Measurements from ENCODE around the gene PCDH12. TPM values are rescaled to one million over a fixed set of nuclear protein-coding genes. Genes with fewer than 3 reads are reported as not detected.
"Not testable (repeated sequence)": the region's sequence is repeated elsewhere in the genome, so short reads cannot be mapped to it uniquely, and the experiment has no call there.

The PCDH12 gene
- total and polyA plus RNA-seq, 8 donors, result 9.8 to 42.7 (median 37.4) TPM

DNA sequence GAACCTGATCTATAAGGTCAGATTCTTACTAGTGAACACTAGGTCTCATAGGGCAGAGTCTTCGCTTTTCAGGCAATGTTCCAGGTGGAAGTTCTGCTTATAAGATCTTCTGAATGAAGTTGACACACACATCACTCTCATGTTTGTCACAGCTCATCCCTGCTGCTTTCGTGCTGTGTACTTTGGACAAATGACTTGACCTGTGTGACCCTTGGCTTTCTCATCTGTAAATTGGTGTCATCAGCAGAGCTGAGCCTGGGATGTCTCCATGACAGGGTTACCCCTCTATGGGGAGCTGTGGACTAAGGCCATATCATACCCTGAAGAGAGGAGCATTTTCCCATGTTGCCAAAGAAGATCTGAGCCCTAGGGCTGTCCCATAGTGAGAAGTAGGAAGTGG, 31.6 kb downstream of the PCDH12 start:
- Histone ChIP-seq H3K9me3 (no peaks in the 10 kb centered on the region), H3K36me3 (peaks cover 0 to 67% of the 10 kb centered on the region in 2 donors), H3K4me1 (peaks cover 0 to 58% of the 10 kb centered on the region in 2 donors), H3K27ac (no peak overlapping the region), H3K27me3 (no peaks in the 10 kb centered on the region), H3K4me3 (no peak overlapping the region)
- ATAC-seq (no peak), DNase-seq (no peak)
- intact Hi-C loops (cut with DNase I), result no loop called here
- no peak for TF ChIP-seq CTCF (IDR thresholded peaks at IDR 0.05)

DNA sequence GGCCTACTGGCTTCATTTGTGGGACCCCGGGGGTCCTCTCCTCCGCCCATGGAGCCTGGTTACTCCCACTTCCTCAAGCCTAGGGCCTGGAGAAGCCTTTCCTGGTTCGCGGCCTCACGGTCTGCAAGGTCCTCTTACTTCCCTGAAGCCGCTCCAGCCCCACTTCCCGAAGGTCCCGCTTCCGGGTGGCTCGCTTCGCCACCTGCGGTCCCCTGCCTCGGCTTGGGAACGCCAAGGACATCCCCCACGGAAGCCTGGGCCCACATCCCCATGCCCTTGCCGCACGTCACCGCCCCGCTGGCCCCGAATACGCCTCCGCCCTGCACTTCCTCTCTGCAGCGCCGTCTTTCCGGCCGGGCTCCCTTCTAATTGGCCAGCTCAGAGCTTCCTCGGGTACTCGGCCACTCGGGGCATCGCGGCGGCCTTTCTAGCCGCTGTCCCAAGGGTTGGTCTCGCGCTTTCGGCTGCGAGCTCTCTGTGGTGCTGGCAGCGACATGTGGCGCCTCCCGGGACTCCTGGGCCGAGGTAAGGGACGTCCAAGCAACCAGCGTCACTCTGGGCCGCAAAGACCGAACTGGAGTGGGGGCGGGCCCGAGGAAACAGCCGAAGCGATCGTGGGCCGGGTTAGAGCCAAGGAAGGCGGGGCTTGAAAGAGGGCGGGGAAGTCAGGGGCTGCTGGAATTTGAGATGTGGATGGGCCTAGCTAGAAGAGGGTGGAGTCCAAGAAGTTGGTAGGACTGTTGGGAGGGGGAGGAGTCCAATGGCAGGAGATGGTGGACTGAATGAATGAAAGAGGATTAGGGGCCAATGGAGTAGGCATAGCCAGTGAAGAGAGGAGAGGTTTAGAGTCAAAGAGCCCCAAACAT, 34.3 kb downstream of the PCDH12 start, which contains the start of gene DELE1:
Gene DELE1, plus strand, starts transcription at position 424 of the 866 bp plus-strand sequence. Its CDS starts 71 bp downstream, at position 495.
- ATAC-seq, result peak; percentile 99
- Histone ChIP-seq H3K27me3 (no peaks in the 10 kb centered on the region), H3K4me1 (peaks cover 0 to 51% of the 10 kb centered on the region in 2 donors), H3K4me3 (peak within 1 kb of the TSS; percentile 57 to 80), H3K9me3 (no peaks in the 10 kb centered on the region), H3K36me3 (peaks cover 0 to 40% of the 10 kb centered on the region in 2 donors), H3K27ac (peak within 1 kb of the TSS; percentile 98 to 99)
- DNase-seq, result peak; percentile 93 to 99 (median 95)
- intact Hi-C loops (cut with DNase I), result no loop called here
- TF ChIP-seq CTCF (IDR thresholded peaks at IDR 0.05), result no peak

DNA sequence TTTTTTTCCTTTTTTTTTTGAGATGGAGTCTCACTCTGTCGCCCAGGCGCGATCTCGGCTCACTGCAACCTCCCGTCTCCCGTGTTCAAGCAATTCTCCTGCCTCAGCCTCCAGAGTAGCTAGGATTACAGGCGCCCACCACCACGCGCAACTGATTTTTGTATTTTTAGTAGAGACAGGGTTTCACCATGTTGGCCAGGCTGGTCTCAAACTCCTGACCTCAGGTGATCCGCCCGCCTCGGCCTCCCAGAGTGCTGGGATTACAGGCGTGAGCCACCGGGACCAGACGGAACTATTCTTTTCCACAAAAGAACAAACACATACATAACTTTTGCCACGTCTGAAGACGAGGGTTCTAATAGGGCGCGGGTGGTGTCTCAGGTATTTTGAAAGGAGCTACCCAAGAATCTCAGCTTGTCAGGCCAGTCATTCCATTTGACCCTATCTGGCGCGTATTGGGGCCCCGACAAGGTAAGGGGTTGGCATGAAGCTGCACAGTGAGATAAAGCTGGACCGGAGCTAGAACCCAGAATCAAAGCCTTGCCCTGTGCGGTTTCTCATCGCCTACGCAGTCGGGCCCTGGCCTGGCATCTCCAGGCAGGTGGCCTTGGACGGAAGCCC, 35.1 kb downstream of the PCDH12 start:
- H3K27me3 ChIP-seq; DNase-seq; intact Hi-C loops (cut with DNase I); H3K9me3 ChIP-seq; ATAC-seq: not testable (repeated sequence)
- Histone ChIP-seq H3K27ac (peak overlapping the region; percentile 98 to 99), H3K36me3 (peaks cover 0 to 32% of the 10 kb centered on the region in 2 donors), H3K4me1 (peaks cover 0 to 43% of the 10 kb centered on the region in 2 donors), H3K4me3 (peak overlapping the region; percentile 57 to 80)

- TF ChIP-seq CTCF (IDR thresholded peaks at IDR 0.05), result no peak
- H3K27ac ChIP-seq, result no peak overlapping the region
- H3K36me3 ChIP-seq, result peaks cover 0 to 11% of the 10 kb centered on the region in 2 donors
- no peaks in the 10 kb centered on the region for H3K27me3 ChIP-seq
- no peak for ATAC-seq
- no peaks in the 10 kb centered on the region for H3K9me3 ChIP-seq
- H3K4me1 ChIP-seq, result peaks cover 0 to 26% of the 10 kb centered on the region in 2 donors
- intact Hi-C loops (cut with DNase I), result no loop called here
- H3K4me3 ChIP-seq, result no peak overlapping the region
- DNase-seq, result no peak
These were observed 37.2 kb downstream of the PCDH12 start for GRCh38 chr5:141920771-141921170.

DNA sequence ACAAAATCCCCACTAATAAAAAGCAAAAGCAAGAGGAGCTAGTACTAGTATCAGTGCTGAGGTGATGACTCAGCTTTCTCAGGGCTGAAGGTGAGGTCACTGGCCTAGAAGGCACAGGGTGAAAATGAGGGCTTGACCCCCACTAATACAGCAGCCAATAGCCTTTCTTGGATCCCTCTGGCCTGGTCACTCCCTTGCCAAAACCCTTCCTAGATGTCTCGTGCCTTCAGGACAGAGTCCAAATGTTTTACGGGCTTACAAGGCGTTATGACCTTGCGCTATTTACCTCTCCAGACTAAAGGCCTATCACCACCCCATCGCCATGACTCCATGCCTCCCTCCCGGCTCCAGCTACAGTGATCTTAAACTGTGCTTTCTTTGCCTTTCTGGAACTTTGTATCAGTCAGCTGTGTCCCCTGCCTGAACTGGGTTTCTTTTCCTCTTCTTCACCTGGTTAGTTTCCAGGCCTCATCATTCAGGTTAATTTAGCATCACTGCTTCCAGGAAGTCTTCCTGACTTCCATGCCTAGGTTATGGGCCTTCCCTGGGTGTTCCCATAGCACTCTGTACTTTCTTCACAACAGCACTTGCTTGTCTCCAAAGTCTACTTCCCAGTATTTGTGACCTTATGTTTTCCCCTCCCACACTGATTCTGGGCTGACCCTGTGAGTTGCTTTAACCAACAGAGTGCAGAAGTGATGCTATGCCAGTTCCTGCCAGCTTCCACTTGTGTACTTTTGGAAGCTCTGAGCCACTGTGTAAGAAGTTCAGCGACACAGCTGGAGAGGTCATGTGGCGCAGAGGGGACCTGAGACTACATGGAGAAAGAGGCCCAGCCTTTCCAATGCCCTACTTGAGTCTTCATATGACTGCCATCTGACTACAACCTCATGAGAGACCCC, 38.5 kb downstream of the PCDH12 start:
- Histone ChIP-seq H3K4me1 (peaks cover under 1 to 15% of the 10 kb centered on the region in 2 donors), H3K27me3 (peaks cover 0 to under 1% of the 10 kb centered on the region in 2 donors), H3K27ac (no peak overlapping the region), H3K9me3 (no peaks in the 10 kb centered on the region), H3K36me3 (no peaks in the 10 kb centered on the region), H3K4me3 (no peak overlapping the region)
- no peak for ATAC-seq
- no peak for TF ChIP-seq CTCF (IDR thresholded peaks at IDR 0.05)
- intact Hi-C loops (cut with DNase I), result no loop called here
- DNase-seq, result no peak

Measured in left lung (tissue), 10 donors.